ENCODE data around the gene ZNHIT3. TPM values are rescaled to one million over a fixed set of nuclear protein-coding genes. Genes with fewer than 3 reads are reported as not detected.

Gene ZNHIT3
- total RNA-seq, 1 experiment from 2014 or later: 33.9 TPM

- Mint-ChIP-seq H3K9me3 (ENCODE audit: unreplicated experiment) (no peaks in the 10 kb centered on the region), H3K27ac (ENCODE audit: low read depth, unreplicated experiment) (peak overlapping the region; percentile 31)
Measured at GRCh38 chr17:36493956-36494355, 7.5 kb downstream of the ZNHIT3 start.

DNA sequence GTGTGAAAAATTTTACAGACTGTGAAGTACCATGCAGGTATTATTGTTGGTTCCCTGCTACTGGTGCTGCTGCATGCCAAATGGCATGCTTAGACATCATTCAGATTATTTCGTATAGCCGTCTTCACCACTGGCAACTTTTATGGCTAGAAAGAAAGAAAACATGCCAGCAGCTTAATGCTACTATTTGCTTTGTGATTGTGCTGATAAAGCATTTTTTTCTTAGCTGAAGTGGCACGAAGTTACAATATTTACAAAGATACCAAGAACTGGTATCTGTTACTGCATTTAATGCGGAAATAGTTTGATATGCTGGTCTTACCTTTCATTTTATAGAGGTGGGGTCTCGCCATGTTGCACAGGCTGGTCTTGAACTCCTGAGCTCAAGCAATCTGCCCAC, 8.2 kb downstream of the ZNHIT3 start:
- Mint-ChIP-seq H3K4me3 (ENCODE audit: unreplicated experiment) (no peak overlapping the region), H3K27me3 (ENCODE audit: insufficient read depth, unreplicated experiment) (no peaks in the 10 kb centered on the region), H3K4me1 (ENCODE audit: insufficient read depth, unreplicated experiment) (no peaks in the 10 kb centered on the region), H3K27ac (ENCODE audit: low read depth, unreplicated experiment) (no peak overlapping the region), H3K9me3 (ENCODE audit: unreplicated experiment) (no peaks in the 10 kb centered on the region), H3K36me3 (ENCODE audit: insufficient read depth, unreplicated experiment) (peaks cover 81% of the 10 kb centered on the region)
- BruUV-seq (replicated peaks): no TSS peak
- ChIA-PET CTCF (interaction anchor here (0.6 to 1.2 kb wide), 4 partner anchors 11 to 730 kb away, joined by 3 to 5 read pairs (median 4); no protein-coding TSS in a partner anchor), POLR2A (interaction anchor here (0.8 to 1.8 kb wide), 5 partner anchors 8 to 40 kb away, joined by 3 to 9 read pairs (median 4); partner anchors contain the start of genes MYO19, PIGW and ZNHIT3)
- no peak for DNase-seq (ENCODE audit: unreplicated experiment)
- TF ChIP-seq, protein P1, sequence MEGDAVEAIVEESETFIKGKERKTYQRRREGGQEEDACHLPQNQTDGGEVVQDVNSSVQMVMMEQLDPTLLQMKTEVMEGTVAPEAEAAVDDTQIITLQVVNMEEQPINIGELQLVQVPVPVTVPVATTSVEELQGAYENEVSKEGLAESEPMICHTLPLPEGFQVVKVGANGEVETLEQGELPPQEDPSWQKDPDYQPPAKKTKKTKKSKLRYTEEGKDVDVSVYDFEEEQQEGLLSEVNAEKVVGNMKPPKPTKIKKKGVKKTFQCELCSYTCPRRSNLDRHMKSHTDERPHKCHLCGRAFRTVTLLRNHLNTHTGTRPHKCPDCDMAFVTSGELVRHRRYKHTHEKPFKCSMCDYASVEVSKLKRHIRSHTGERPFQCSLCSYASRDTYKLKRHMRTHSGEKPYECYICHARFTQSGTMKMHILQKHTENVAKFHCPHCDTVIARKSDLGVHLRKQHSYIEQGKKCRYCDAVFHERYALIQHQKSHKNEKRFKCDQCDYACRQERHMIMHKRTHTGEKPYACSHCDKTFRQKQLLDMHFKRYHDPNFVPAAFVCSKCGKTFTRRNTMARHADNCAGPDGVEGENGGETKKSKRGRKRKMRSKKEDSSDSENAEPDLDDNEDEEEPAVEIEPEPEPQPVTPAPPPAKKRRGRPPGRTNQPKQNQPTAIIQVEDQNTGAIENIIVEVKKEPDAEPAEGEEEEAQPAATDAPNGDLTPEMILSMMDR (IDR thresholded peaks at IDR 0.05; ENCODE audit: unreplicated experiment): no peak
- intact Hi-C loops (cut with micrococcal nuclease): no loop called here

More at GRCh38 chr17:36493956-36494355, 7.5 kb downstream of the ZNHIT3 start:
- CTCF ChIA-PET: no interaction called here
- H3K4me1 Mint-ChIP-seq (ENCODE audit: insufficient read depth, unreplicated experiment): peaks cover 1% of the 10 kb centered on the region
- DNase-seq (ENCODE audit: unreplicated experiment): no peak
- POLR2A ChIA-PET: interaction anchor here (0.8 to 1.5 kb wide), 3 partner anchors 9 to 15 kb away, joined by 3 to 5 read pairs (median 4); no protein-coding TSS in a partner anchor
- BruUV-seq (replicated peaks): no TSS peak
- H3K27me3 Mint-ChIP-seq (ENCODE audit: insufficient read depth, unreplicated experiment): no peaks in the 10 kb centered on the region
- TF ChIP-seq, protein P1 (IDR thresholded peaks at IDR 0.05; ENCODE audit: unreplicated experiment): no peak
- H3K4me3 Mint-ChIP-seq (ENCODE audit: unreplicated experiment): no peak overlapping the region
- H3K36me3 Mint-ChIP-seq (ENCODE audit: insufficient read depth, unreplicated experiment): peaks cover 86% of the 10 kb centered on the region
- intact Hi-C loops (cut with micrococcal nuclease): no loop called here

DNA sequence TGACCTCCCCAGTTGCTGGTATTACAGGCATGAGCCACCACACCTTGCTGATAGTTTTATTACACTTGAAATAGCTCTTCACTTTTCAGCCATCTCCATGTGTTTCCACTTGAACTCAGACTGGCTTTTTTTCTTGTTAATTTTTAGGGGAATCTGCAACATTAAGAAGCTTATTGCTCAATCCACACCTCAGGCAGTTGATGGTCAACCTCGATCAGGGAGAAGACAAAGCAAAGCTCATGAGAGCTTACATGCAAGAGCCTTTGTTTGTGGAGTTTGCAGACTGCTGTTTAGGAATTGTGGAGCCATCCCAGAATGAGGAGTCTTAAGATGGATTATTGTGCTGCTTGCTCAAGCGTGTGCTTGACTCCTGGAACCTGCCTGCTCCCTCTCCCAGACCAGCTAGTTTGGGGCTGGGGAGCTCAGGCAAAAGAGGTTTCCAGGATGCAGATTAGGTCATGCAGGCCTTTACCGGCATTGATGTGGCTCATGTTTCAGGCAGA, 8.6 kb downstream of the ZNHIT3 start:
- Mint-ChIP-seq H3K27me3 (ENCODE audit: insufficient read depth, unreplicated experiment) (no peaks in the 10 kb centered on the region), H3K9me3 (ENCODE audit: unreplicated experiment) (no peaks in the 10 kb centered on the region), H3K27ac (ENCODE audit: low read depth, unreplicated experiment) (no peak overlapping the region), H3K4me3 (ENCODE audit: unreplicated experiment) (no peak overlapping the region), H3K4me1 (ENCODE audit: insufficient read depth, unreplicated experiment) (no peaks in the 10 kb centered on the region), H3K36me3 (ENCODE audit: insufficient read depth, unreplicated experiment) (peaks cover 81% of the 10 kb centered on the region)
- TF ChIP-seq, protein P1 (IDR thresholded peaks at IDR 0.05; ENCODE audit: unreplicated experiment): no peak
- ChIA-PET POLR2A (interaction anchor here (0.9 to 1.8 kb wide), 4 partner anchors 9 to 40 kb away, joined by 3 to 9 read pairs (median 4); partner anchors contain the start of genes MYO19, PIGW and ZNHIT3), CTCF (interaction anchor here (0.6 to 1.2 kb wide), 4 partner anchors 12 to 731 kb away, joined by 3 to 5 read pairs (median 4); no protein-coding TSS in a partner anchor)
- no peak for DNase-seq (ENCODE audit: unreplicated experiment)
- BruUV-seq (replicated peaks): no TSS peak
- intact Hi-C loops (cut with micrococcal nuclease): no loop called here

GRCh38 chr17:36496018-36496789, 9.7 kb downstream of the ZNHIT3 start:
- Mint-ChIP-seq H3K27ac (ENCODE audit: low read depth, unreplicated experiment) (no peak overlapping the region), H3K4me1 (ENCODE audit: insufficient read depth, unreplicated experiment) (peaks cover 5% of the 10 kb centered on the region), H3K4me3 (ENCODE audit: unreplicated experiment) (no peak overlapping the region), H3K27me3 (ENCODE audit: insufficient read depth, unreplicated experiment) (no peaks in the 10 kb centered on the region), H3K9me3 (ENCODE audit: unreplicated experiment) (no peaks in the 10 kb centered on the region), H3K36me3 (ENCODE audit: insufficient read depth, unreplicated experiment) (peaks cover 86% of the 10 kb centered on the region)
- ChIA-PET CTCF (interaction anchor here (0.5 kb wide), 1 partner anchor 662 kb away, joined by 4 read pairs; no protein-coding TSS in a partner anchor), POLR2A (interaction anchor here (1.6 to 1.8 kb wide), 2 partner anchors 10 to 39 kb away, joined by 4 to 9 read pairs; partner anchors contain the start of genes MYO19, PIGW and ZNHIT3)
- TF ChIP-seq, protein P1 (IDR thresholded peaks at IDR 0.05; ENCODE audit: unreplicated experiment): no peak
- BruUV-seq (replicated peaks): no TSS peak
- no peak for DNase-seq (ENCODE audit: unreplicated experiment)
- intact Hi-C loops (cut with micrococcal nuclease): no loop called here
